GM19351 (cell line): ENCODE results near the gene NFS1.

ENCODE experiments used
- ATAC-seq: cut with Tn5 transposase; IDR thresholded peaks from one replicate; pipeline ENCODE4 v1.9.1; 2021; ENCODE audit warnings: mild to moderate bottlenecking, moderate library complexity; ENCODE audit not compliant: unreplicated experiment

NFS1 gene

DNA sequence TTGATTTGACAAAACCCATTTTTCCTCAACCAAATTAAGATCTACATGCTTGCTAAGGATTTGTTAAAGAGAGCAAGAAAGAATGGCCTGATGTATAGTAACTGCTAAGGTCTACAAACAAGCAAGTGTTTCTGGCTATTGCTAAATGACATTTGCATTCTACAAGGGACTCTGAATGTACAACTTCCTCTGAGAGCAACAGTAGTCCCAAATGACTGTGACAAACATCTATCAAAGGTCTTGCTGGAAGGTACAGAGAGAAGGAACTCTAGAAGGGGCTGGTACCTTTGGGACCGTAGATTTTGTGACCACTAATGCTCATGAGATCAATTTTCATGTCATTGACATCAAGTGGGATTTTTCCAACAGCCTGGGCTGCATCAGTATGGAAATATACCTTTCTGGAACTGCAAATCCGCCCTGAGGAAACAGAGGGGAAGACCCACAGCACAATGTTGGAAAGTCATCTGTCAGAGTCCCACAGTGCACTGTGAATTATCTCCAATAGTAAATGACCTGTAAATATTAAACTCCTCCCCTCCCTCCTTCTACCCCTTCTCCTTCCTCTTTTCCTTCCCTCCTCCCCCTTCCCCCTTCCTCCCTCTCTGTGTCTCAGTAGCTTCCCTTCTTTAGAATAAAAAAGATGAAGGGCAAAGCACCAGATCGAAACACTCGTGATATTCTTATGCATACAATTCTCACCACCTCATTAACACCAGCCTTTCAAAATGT is 18.5 kb downstream of the NFS1 start:
- ATAC-seq: no peak

DNA sequence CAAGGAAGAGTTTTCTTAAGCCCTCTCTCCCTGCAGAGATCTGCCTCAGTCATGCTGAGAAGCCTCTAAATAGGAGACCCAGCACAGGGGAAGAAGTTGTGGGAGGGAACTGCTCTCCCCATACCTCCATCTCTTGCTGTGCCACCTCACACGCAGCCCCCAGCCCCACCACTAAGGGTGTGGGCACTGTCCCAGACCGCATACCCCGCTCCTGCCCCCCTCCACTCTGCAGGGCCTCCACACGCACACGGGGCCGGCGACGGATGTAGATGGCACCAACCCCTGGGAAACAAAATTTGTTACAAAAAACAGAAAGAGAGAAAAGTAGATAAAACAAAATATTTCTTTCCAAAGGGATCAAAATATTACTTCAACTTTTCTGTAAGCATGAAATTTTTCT is 24.2 kb downstream of the NFS1 start:
- no peak for ATAC-seq

DNA sequence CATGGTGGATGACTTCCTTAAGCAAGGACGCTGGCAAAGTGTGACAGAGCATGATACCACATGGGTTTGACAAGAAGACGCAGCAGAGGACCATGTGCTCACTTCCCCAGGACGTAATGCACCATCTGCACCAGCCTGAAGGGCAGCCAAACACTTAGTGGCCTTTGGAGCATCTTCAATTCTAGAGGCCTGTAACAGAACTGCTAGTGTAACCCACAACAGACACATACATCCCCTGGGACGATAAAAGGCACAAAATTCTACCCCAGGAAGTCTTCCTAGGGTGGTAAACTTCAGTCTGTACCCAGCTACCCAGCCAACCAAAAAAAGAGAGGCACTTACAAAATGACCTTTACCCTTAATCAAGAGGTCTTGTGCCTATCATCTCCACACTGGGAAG is 25.3 kb downstream of the NFS1 start:
- ATAC-seq: no peak

DNA sequence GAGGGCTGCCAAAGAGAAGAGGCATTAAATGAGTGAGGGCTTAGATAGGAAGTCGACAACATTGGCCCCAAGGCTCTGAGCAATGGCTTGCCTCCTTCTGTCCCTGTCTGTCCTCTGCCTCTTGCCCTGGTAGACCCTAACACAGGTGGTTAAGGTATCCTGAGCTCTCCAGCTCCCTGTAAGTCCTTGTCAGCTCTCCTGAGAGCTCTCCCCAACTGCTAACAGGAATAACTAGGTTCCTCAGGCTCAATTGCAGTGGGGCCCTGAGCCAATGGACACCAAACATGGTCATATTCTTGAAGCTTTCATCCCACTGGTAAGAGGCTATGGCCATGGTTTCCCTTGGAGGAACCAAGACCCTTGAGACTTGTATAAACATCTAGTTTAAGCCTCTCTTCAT is 29.5 kb downstream of the NFS1 start:
- ATAC-seq: no peak

DNA sequence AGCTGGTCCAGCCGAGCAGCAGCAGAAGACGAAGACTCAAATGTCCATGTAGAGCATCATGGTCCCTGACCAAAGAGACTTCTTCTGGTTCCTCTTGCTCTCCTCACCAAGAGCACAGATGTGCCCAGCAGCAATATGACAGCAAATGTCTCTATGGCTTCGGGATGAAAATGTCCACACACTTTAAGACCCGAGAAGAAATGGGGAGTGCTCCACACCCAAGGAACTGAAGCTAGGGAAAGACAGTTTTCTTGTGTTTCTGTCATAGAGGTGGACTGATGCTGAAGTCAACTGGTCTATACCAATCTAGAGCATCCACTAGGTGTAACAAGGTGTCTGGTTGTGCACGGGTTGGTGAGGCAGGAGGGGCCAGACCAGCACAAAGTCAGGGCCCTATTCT is 29.9 kb downstream of the NFS1 start:
- no peak for ATAC-seq

DNA sequence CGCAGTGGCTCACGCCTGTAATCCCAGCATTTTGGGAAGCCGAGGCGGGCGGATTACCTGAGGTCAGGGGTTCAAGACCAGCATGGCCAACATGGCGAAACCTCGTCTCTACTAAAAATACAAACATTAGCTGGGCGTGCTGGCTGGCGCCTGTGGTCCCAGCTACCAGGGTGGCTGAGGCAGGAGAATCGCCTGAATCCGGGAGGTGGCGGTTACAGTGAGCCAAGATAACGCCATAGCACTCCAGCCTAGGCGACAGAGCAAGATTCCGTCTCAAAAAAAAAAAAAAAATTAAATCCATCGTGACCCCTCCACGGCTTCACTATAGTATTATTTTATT is 33.2 kb downstream of the NFS1 start:
- no peak for ATAC-seq

DNA sequence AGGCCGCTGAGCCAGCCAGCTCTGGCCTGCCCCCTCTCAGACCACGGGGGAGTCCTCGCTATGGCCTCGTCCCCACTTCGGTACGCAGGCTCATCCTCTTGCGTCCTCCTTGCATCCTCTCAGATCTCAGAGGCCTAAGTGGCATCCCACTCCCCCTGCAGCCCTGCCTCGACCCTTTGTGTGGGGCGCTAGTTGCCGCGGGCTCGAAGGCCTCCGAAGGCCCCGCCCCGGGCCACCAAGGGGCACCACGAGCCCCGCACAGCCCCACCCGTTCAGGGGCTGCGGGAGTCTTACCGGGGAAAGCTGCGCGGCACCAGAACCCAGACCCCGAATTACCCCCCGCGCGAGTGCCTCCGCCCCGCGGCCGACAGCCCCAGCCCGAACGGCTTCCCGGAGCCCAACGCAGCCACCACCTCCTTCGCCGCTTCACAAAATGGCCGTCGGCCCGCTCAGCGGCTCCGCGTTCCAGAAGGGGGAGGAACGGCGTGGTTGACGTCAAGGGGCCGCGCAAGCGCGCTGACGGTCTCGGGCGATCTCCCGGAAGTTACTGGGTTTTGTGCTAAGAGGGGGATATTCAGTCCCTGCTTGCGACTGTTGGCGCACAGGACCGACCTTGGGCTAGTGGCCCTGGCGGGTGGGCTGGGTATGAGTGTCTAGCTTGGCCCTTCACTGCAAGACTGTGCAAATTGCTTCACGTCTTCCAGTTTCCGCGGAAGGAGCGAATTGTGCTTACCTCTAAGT is 34.5 kb downstream of the NFS1 start, which contains the start of the genes CPNE1 and RBM12:
CPNE1 (minus strand) TSS at position 435 of the 741 bp plus-strand sequence. CDS start 31,977 bp downstream, outside the sequence.
RBM12 (minus strand) TSS at position 435 of the 741 bp plus-strand sequence. CDS start 9,578 bp downstream, outside the sequence.
- peak; percentile 79 for ATAC-seq

DNA sequence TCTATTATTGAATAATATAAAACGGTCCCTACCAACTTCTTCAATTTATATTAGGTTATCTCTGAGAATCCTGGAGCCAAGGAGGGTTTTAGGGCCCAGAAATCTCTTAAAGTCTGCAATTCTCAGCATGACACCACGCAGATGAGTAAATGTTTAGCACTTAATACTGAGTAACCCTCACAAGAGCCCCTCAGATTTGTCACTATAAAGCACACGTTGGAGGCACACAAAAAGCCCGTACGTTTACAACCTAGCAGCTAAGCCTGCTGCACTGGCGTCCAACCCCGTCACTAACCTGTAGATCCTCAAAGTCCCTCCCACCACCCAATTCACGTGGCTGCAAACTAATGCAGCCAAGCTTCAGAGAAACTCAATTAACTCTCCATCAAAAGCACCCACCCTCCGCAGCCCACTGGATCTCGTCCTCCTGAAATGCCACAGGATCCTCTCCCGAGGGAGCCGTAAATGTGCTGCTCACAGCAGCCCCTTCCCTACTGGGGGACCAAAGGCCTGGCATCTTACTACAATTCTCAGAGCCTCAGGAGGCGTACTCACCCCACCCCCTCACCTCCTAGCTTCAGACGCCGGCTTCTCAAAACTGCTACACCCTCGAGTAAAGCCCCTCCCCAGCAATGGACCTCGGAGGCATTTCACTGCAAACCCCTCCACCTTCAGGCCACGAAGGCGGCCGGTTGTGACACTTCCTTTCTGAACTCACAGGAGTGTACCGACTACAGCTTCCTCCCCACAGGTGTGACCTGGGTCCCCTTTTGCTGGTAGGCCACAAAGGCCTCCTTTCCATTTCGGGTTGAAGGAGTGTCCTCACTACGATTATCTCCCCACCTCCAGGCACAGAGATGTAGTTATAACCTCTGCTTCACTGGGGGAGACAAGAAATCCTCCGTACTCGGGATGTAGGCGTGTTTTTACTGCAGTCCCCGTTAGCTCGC is 35.4 kb downstream of the NFS1 start:
- ATAC-seq: peak; percentile 34

DNA sequence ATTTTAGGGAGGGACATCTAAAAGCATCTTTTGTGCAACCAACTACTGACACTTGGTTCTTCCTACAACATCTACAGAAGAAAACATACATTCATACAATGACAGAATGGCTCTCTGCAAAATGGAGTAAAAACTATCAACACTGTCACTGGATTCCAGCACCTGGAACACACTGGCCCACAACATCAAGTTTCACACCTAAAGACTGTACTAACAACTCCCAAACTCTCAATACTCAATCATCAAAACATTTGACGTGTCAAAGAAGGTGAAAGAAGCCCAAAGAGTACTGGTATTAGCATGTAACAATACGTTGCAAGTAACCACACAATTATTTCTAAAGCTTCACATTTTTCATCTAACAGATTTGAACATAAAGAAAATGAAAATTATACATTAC is 36.6 kb downstream of the NFS1 start:
- no peak for ATAC-seq

DNA sequence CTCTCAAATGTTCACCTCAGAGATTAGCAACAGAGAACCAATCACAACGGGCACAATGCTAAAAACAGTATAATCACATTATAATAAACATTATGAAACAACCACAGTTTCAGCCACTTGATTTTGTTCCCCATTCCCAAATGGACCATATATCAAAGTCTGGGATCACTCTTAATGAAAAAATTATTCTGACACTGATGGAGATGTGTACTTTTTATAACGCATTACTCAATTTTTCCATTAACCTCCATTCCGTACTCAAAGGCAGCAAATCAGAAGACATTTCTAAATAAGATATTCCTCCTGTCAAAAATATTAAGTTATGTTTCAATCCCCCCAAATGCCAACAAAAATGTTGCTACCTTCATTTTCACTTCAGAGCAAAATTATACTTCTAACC is 37.2 kb downstream of the NFS1 start:
- no peak for ATAC-seq

DNA sequence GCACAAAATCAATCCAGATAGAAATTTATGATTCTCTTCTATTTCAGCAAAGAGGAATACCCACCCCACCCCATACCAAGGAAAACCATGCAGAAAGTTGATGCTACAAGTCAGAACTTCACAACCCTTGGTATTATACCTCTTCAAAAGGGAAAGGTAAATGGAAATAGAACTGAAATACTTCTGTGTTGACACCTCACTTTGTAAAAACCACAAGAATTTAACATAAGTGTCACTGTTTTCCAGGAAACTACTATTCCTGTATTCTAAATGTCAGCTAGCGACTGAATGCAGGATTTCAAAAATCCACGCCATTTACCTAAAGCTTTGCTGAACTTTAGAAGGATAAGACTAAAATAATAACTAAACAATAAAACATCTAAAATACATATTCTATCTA is 38.1 kb downstream of the NFS1 start:
- no peak for ATAC-seq

DNA sequence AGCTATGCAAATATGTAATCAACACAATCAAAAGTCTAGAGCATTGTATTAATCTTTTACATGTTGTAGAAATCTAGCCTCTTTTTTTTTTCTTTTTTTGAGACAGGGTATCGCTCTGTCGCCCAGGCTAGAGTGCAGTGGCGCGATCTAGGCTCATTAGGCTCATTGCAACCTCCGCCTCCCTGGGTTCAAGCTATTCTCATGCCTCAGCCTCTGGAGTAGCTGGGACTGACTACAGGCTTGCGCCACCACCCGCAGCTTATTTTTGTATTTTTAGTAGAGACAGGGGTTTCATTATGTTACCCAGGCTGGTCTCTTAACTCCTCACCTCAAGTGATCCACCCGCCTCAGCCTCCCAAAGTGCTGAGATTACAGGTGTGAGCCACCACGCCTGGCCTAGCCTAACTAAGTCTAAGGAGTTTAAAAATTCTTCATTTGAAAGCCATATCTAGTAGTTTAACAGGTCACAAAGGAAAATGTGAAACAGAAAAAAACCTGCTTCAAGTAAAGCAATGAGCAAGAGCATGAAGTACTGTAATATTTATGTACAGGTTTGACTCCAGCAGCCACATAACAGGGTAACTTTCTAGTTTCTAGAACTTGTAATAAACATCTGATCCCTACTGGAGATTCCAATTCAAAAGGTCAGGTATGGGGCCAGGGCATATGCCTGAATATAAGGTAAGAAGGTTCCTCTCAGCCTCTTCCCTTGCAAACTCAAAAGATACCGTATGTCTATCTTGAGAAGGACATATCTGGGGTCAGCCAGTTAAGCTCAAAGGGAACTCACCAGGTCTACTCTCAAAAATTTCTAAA is 38.8 kb downstream of the NFS1 start:
- ATAC-seq: no peak

DNA sequence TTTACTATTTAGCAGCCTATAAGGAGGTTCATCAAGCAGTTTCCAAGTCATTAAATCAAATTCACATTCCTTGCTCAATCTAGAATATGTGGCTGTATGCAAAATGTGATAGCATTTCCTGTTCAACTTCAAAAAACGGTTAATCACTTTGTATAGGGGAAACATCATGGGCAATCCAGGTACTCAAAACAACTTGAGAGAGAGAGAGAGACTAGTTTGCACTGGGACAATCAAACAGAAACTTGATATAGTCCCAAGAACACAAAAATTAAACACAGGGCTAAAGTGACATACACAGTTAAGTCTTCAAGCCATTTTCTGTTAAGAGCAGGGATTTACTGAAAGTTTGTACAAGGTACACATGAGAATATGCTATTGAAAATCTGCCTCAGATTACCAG is 41.9 kb downstream of the NFS1 start:
- no peak for ATAC-seq

DNA sequence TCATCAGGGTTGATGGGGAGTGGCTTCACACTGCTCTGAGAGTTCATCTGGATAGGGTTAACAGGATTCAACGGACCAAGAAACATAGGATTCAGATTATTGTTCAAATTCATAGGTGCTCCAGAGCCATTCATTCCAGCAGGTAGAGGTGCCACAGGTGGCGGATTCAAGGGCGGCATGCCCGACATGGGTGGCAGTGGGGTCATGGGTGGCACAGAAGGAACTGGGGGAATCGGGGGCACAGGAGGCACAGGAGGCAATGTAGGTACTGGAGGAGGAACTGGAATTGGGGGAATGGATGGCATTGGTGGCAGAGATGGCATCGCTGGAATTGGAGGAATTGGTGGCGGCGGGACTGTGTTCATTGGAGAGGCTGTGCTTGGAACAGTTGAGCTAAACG is 44.7 kb downstream of the NFS1 start:
- ATAC-seq: no peak

DNA sequence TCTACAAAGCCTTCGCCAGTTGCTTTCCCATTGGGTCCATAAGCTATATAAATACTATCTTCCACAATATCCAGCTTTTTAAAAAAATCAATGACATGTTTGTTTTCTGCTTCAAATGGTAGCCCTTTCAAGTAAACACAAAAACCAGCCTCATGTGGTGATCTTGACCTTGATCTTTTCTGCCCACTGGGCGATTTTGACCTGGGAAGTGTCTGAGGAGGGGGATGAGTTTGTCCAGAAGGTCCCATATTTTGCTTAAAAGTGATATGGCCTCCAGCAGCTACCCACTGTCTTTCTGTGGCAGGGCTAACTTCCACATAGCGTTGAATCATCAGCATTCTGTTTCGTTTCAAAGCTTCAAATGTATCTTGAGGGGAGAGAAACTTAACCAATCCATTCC is 45.3 kb downstream of the NFS1 start:
- ATAC-seq: no peak

DNA sequence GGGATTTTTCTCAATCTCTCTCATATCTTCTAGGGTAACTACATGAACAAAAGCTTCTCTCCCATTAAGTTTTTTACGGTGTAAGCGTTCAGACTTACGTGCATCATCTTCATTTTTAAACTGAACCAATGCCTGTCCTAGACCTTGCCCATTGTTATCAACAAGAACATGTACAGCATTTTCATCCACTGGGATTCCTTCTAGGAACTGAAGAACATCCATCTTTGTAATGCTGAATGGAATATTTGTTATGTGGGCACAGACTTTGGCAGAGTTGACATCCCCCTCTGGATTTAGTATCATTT is 45.8 kb downstream of the NFS1 start:
- no peak for ATAC-seq

DNA sequence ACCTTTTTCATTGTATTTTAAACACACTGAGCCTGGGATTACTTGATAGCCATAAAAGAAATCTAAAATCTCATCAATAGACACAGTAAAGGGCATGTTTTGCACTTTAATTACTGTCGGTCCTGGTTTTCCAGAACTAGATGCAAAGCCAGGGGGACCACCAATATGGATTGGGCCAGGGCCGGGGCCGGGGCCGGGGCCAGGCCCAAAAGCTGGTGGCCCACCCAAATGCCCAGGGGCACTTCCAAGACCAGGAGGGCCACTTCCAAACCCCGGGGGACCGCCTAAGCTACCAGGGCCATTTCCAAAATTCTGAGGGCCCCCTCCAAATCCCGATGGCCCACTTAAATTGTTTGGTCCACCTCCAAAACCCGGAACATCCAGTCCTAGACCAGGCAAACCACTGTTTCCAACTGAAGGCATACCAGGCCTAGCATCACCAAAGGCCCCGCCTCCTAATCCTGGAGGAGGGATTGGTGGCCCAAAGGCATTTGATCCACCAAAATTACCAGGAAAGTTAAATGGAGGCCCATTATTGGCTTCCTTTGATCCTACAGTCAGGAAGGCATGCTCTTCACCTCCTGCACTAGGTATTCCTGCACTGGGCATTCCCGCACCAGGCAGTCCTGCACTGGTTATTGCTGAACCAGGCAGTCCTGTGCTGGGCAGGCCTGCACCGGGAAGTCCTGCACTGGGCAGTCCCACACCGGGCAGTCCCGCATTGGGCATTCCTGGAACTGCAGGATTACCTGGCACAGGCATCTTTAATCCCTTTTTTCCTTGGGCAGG is 46.3 kb downstream of the NFS1 start:
- no peak for ATAC-seq

DNA sequence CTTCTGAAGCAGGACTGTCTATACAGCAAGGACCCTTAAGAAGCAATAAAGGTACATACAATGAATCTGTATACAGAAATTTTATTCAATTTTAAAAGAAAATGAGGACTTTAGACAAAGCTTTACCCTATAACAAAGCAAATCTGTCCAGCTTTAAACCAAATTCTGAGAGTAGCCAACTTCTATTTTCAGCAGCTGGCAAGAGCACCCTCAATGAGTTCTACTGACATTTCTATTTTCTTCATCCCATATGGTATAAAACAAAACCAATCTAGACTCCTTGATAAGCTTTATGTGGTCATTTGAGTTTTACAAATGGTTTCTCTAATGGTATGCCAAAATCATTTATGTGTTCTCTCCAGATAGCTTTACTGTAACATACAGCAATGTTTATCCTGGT is 47.2 kb downstream of the NFS1 start:
- no peak for ATAC-seq

DNA sequence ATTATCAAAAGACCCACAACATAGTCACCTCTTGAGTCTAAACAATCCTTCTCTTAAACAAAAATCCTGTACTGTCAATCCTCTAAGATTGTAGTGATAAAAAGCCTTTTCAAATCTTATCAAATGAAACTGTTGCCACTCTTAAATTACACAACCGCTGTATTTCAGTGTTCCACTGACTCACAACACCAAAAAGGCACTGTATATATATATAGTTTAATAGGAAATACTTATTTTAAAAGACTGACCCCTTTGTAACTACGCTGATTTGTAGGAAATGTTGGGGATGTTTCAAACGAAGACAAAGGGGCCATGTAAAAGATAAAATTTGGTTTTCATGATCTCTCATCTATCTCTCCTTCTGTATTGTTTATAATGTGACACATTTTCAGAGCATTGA is 48.5 kb downstream of the NFS1 start:
- ATAC-seq: no peak

DNA sequence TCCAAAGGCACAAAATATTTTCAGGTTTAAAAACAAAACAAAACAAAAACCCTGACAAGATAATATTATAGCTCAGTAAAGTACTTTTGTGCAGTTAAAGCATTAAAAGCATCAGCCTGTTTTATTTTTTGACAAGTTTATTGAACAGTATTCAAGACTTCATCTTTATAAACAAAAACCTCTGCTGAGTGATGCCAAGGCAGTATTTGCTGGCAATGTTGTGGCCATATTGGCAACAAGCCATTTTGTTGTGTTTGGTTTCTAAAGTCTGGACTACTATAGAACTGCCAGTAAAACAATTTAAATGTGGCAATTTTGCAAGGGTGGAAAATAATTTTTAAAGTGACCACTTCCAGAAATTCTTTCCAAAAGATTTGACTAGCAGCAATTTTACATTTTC is 50.3 kb downstream of the NFS1 start:
- no peak for ATAC-seq
